ENCODE measurements around the gene EMC10.

GRCh38 chr19:50485284-50485955 is 9.1 kb downstream of the EMC10 start:
- TF ChIP-seq POLR2AphosphoS5 (IDR thresholded peaks at IDR 0.05; ENCODE audit: insufficient read depth, low read depth, low read length) (no peak), POLR2A (IDR thresholded peaks at IDR 0.05; ENCODE audit: low read depth, low read length) (no peak), JUN (IDR thresholded peaks at IDR 0.05; ENCODE audit: borderline replicate concordance, insufficient read depth, insufficient read length, low read depth) (no peak), EZH2 (IDR thresholded peaks at IDR 0.05; ENCODE audit: borderline replicate concordance, low read depth, low read length, severe bottlenecking) (no peak), FOS (IDR thresholded peaks at IDR 0.05; ENCODE audit: borderline replicate concordance, insufficient read depth, low read length) (no peak), GATA2 (IDR thresholded peaks at IDR 0.05; ENCODE audit: insufficient read depth, insufficient read length, low read depth, low read length) (no peak)
- TF ChIP-seq, protein P1, sequence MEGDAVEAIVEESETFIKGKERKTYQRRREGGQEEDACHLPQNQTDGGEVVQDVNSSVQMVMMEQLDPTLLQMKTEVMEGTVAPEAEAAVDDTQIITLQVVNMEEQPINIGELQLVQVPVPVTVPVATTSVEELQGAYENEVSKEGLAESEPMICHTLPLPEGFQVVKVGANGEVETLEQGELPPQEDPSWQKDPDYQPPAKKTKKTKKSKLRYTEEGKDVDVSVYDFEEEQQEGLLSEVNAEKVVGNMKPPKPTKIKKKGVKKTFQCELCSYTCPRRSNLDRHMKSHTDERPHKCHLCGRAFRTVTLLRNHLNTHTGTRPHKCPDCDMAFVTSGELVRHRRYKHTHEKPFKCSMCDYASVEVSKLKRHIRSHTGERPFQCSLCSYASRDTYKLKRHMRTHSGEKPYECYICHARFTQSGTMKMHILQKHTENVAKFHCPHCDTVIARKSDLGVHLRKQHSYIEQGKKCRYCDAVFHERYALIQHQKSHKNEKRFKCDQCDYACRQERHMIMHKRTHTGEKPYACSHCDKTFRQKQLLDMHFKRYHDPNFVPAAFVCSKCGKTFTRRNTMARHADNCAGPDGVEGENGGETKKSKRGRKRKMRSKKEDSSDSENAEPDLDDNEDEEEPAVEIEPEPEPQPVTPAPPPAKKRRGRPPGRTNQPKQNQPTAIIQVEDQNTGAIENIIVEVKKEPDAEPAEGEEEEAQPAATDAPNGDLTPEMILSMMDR (IDR thresholded peaks at IDR 0.05; ENCODE audit: extremely low read depth in 1 of 2, insufficient read depth in 1 of 2, low read depth in 1 of 2, low read length in 2 of 2), result no peak
- TF ChIP-seq, protein P2, sequence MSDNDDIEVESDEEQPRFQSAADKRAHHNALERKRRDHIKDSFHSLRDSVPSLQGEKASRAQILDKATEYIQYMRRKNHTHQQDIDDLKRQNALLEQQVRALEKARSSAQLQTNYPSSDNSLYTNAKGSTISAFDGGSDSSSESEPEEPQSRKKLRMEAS (IDR thresholded peaks at IDR 0.05; ENCODE audit: insufficient read depth, insufficient read length), result no peak
